Calu3 (cell line): Measurements from ENCODE around the gene GGNBP2. TPM values are rescaled to one million over a fixed set of nuclear protein-coding genes. Genes with fewer than 3 reads are reported as not detected.

Source experiments
- BruUV-seq: library from RNA; stranded (reverse); fragments of 400-500 nt; replicated peaks from 2 replicates; lab custom pipeline; 2021; lab: Mats Ljungman, UMichigan
- CTCF ChIA-PET: fragments of 300-600 bp; sonication (Branson Sonifier 250); formaldehyde crosslinking; loops from one replicate; lab custom pipeline; 2022; ENCODE audit warnings: antibody characterized with exemption; lab: Charles Lee
- DNase-seq: peaks from one replicate; pipeline ENCODE4 v3.0.0; 2022
- H3K27ac Mint-ChIP-seq: one replicate; pipeline ENCODE4 v1.8.0; 2022; ENCODE audit warnings: mixed read lengths; ENCODE audit not compliant: unreplicated experiment
- H3K27me3 Mint-ChIP-seq: one replicate; pipeline ENCODE4 v1.8.0; 2022; ENCODE audit warnings: mixed read lengths; ENCODE audit not compliant: unreplicated experiment
- H3K36me3 Mint-ChIP-seq: one replicate; pipeline ENCODE4 v1.8.0; 2022; ENCODE audit warnings: mild to moderate bottlenecking, moderate library complexity, mixed read lengths; ENCODE audit not compliant: insufficient read depth, unreplicated experiment
- H3K4me1 Mint-ChIP-seq: one replicate; pipeline ENCODE4 v1.8.0; 2022; ENCODE audit warnings: mild to moderate bottlenecking, low read depth, mixed read lengths; ENCODE audit not compliant: unreplicated experiment
- H3K4me3 Mint-ChIP-seq: one replicate; pipeline ENCODE4 v1.8.0; 2022; ENCODE audit warnings: mild to moderate bottlenecking, low read depth, moderate library complexity, mixed read lengths; ENCODE audit not compliant: unreplicated experiment
- H3K9me3 Mint-ChIP-seq: one replicate; pipeline ENCODE4 v1.8.0; 2022; ENCODE audit warnings: low read depth, mixed read lengths; ENCODE audit not compliant: unreplicated experiment
- CTCF ChIP-seq: fragments of 200-600 bp; IDR thresholded peaks from one replicate; pipeline ENCODE4 v1.8.0; 2022; ENCODE audit warnings: antibody characterized with exemption; ENCODE audit not compliant: unreplicated experiment
- intact Hi-C: fragments of 100-400 bp; cut with micrococcal nuclease; formaldehyde crosslinking; loops from one replicate; pipeline ENCODE4 v1.10.0; 2022; ENCODE audit not compliant: unreplicated experiment
- total RNA-seq: library from RNA; stranded (reverse); gene quantifications from 2 replicates; pipeline ENCODE4 v1.2.3, GENCODE V29; 2022

Gene GGNBP2
- total RNA-seq, 1 experiment from 2014 or later: 266 TPM

- H3K27me3 Mint-ChIP-seq: no peaks in the 10 kb centered on the region
- H3K4me3 Mint-ChIP-seq: no peak overlapping the region
- no peak for DNase-seq
- peaks cover 32% of the 10 kb centered on the region for H3K4me1 Mint-ChIP-seq
- no peak overlapping the region for H3K27ac Mint-ChIP-seq
- H3K36me3 Mint-ChIP-seq: peaks cover 38% of the 10 kb centered on the region
- no peak for TF ChIP-seq CTCF
- no peaks in the 10 kb centered on the region for H3K9me3 Mint-ChIP-seq
- CTCF ChIA-PET: interaction anchor here (0.7 kb wide), 1 partner anchor 34 kb away, joined by 3 read pairs; no protein-coding TSS in a partner anchor
- intact Hi-C loops: no loop called here
- BruUV-seq: no TSS peak
Observed at GRCh38 chr17:36597226-36597625, 52.5 kb downstream of the GGNBP2 start.

- TF ChIP-seq CTCF: no peak
- H3K27me3 Mint-ChIP-seq: no peaks in the 10 kb centered on the region
- no peak overlapping the region for H3K27ac Mint-ChIP-seq
- no TSS peak for BruUV-seq
- DNase-seq: no peak
- intact Hi-C loops: no loop called here
- H3K36me3 Mint-ChIP-seq: peaks cover 37% of the 10 kb centered on the region
- H3K4me1 Mint-ChIP-seq: peaks cover 23% of the 10 kb centered on the region
- H3K9me3 Mint-ChIP-seq: no peaks in the 10 kb centered on the region
- no peak overlapping the region for H3K4me3 Mint-ChIP-seq
- CTCF ChIA-PET: interaction anchor here (0.6 kb wide), 1 partner anchor 36 kb away, joined by 13 read pairs; no protein-coding TSS in a partner anchor
Observed at GRCh38 chr17:36597866-36598777, 53.4 kb downstream of the GGNBP2 start.

GRCh38 chr17:36598951-36599401, 54.3 kb downstream of the GGNBP2 start:
- Mint-ChIP-seq H3K4me1 (peaks cover 18% of the 10 kb centered on the region), H3K36me3 (peaks cover 35% of the 10 kb centered on the region), H3K9me3 (no peaks in the 10 kb centered on the region), H3K4me3 (no peak overlapping the region), H3K27ac (no peak overlapping the region), H3K27me3 (no peaks in the 10 kb centered on the region)
- intact Hi-C loops: no loop called here
- no peak for TF ChIP-seq CTCF
- no peak for DNase-seq
- BruUV-seq: no TSS peak
- CTCF ChIA-PET: interaction anchor here (0.6 to 1.1 kb wide), 3 partner anchors 12 to 53 kb away, joined by 4 to 13 read pairs (median 5); no protein-coding TSS in a partner anchor

- no peak overlapping the region for H3K27ac Mint-ChIP-seq
- CTCF ChIA-PET: interaction anchor here (0.9 to 3.9 kb wide), 3 partner anchors 13 to 54 kb away, joined by 4 to 24 read pairs (median 5); no protein-coding TSS in a partner anchor
- peaks cover 20% of the 10 kb centered on the region for H3K4me1 Mint-ChIP-seq
- no peak for TF ChIP-seq CTCF
- no TSS peak for BruUV-seq
- H3K36me3 Mint-ChIP-seq: peaks cover 34% of the 10 kb centered on the region
- no peak overlapping the region for H3K4me3 Mint-ChIP-seq
- H3K9me3 Mint-ChIP-seq: no peaks in the 10 kb centered on the region
- H3K27me3 Mint-ChIP-seq: no peaks in the 10 kb centered on the region
- intact Hi-C loops: no loop called here
- DNase-seq: no peak
Observed at GRCh38 chr17:36599546-36600250, 55.0 kb downstream of the GGNBP2 start.
